Ishikawa (cell line): ENCODE results near the gene TRIM4.

Experiments used
- EGR1 ChIP-seq: IDR thresholded peaks from 2 replicates; pipeline ENCODE4 v1.6.1; 2012
- EP300 ChIP-seq: IDR thresholded peaks from 2 replicates; pipeline ENCODE4 v1.6.1; 2012; ENCODE audit warnings: borderline replicate concordance
- NFIC ChIP-seq: IDR thresholded peaks from 2 replicates; pipeline ENCODE4 v1.6.1; 2012
- TAF1 ChIP-seq: IDR thresholded peaks from 2 replicates; pipeline ENCODE4 v1.6.1; 2012; ENCODE audit warnings: low read depth, mild to moderate bottlenecking
- YY1 ChIP-seq: IDR thresholded peaks from 2 replicates; pipeline ENCODE4 v1.6.1; 2012; ENCODE audit warnings: low read depth
- ZBTB7A ChIP-seq: IDR thresholded peaks from 2 replicates; pipeline ENCODE4 v1.6.1; 2012; ENCODE audit warnings: low read depth
- TF ChIP-seq, protein P1 (sequence below): IDR thresholded peaks from 2 replicates; pipeline ENCODE4 v1.6.1; 2012
- TF ChIP-seq, protein P2 (sequence below): IDR thresholded peaks from 2 replicates; pipeline ENCODE4 v1.6.1; 2012; ENCODE audit warnings: low read depth, mild to moderate bottlenecking
- TF ChIP-seq, protein P3 (sequence below): IDR thresholded peaks from 2 replicates; pipeline ENCODE4 v1.6.1; 2012

- TF ChIP-seq EP300 (no peak), YY1 (no peak), EGR1 (no peak), NFIC (no peak), TAF1 (no peak), ZBTB7A (no peak)
- TF ChIP-seq, protein P1, sequence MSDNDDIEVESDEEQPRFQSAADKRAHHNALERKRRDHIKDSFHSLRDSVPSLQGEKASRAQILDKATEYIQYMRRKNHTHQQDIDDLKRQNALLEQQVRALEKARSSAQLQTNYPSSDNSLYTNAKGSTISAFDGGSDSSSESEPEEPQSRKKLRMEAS, result no peak
- TF ChIP-seq, protein P2, sequence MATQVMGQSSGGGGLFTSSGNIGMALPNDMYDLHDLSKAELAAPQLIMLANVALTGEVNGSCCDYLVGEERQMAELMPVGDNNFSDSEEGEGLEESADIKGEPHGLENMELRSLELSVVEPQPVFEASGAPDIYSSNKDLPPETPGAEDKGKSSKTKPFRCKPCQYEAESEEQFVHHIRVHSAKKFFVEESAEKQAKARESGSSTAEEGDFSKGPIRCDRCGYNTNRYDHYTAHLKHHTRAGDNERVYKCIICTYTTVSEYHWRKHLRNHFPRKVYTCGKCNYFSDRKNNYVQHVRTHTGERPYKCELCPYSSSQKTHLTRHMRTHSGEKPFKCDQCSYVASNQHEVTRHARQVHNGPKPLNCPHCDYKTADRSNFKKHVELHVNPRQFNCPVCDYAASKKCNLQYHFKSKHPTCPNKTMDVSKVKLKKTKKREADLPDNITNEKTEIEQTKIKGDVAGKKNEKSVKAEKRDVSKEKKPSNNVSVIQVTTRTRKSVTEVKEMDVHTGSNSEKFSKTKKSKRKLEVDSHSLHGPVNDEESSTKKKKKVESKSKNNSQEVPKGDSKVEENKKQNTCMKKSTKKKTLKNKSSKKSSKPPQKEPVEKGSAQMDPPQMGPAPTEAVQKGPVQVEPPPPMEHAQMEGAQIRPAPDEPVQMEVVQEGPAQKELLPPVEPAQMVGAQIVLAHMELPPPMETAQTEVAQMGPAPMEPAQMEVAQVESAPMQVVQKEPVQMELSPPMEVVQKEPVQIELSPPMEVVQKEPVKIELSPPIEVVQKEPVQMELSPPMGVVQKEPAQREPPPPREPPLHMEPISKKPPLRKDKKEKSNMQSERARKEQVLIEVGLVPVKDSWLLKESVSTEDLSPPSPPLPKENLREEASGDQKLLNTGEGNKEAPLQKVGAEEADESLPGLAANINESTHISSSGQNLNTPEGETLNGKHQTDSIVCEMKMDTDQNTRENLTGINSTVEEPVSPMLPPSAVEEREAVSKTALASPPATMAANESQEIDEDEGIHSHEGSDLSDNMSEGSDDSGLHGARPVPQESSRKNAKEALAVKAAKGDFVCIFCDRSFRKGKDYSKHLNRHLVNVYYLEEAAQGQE, result no peak
- TF ChIP-seq, protein P3, sequence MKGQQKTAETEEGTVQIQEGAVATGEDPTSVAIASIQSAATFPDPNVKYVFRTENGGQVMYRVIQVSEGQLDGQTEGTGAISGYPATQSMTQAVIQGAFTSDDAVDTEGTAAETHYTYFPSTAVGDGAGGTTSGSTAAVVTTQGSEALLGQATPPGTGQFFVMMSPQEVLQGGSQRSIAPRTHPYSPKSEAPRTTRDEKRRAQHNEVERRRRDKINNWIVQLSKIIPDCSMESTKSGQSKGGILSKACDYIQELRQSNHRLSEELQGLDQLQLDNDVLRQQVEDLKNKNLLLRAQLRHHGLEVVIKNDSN, result no peak
Measured at GRCh38 chr7:99923200-99923599, 3.9 kb upstream of the TRIM4 start.
